Neutrophil (primary cell): ENCODE results near the gene OTOR.

Experiments
- H3K27ac ChIP-seq: fragments of 200-600 bp; sonication (generic); 2 replicates; pipeline ENCODE4 v1.5.1; 2016; ENCODE audit warnings: mild to moderate bottlenecking, moderate library complexity
- H3K27me3 ChIP-seq: fragments of 200-600 bp; sonication (generic); 2 replicates; pipeline ENCODE4 v1.6.0; 2016; ENCODE audit warnings: mild to moderate bottlenecking
- H3K36me3 ChIP-seq: fragments of 200-600 bp; sonication (generic); 2 replicates; pipeline ENCODE4 v1.5.1; 2017
- H3K4me1 ChIP-seq, 2 experiments: fragments of 200-600 bp in 1 of 2; sonication (generic) in 1 of 2; 1 replicate in 1 of 2; 2 replicates in 1 of 2; pipeline versions ENCODE4 v1.5.1 to v1.6.1; 2013 to 2016; ENCODE audit warnings: low read depth in 1 of 2, low read length in 1 of 2, mild to moderate bottlenecking in 1 of 2, moderate library complexity in 1 of 2; ENCODE audit not compliant: control insufficient read depth in 1 of 2, insufficient read depth in 1 of 2
- H3K4me3 ChIP-seq, 2 experiments: fragments of 200-600 bp in 1 of 2; sonication (generic) in 1 of 2; 1 replicate in 1 of 2; 2 replicates in 1 of 2; pipeline ENCODE4 v1.5.1; 2013 to 2016; ENCODE audit warnings: low read depth in 1 of 2, low read length in 1 of 2, mild to moderate bottlenecking in 1 of 2, moderate library complexity in 1 of 2
- H3K9me3 ChIP-seq: fragments of 200-600 bp; sonication (generic); 2 replicates; pipeline ENCODE4 v1.5.1; 2016
- TF ChIP-seq, protein P1 (sequence below): fragments of 200-600 bp; sonication (generic); IDR thresholded peaks from 2 replicates; pipeline ENCODE4 v1.5.1; 2016; ENCODE audit warnings: antibody characterized with exemption

The OTOR gene, protein sequence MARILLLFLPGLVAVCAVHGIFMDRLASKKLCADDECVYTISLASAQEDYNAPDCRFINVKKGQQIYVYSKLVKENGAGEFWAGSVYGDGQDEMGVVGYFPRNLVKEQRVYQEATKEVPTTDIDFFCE

DNA sequence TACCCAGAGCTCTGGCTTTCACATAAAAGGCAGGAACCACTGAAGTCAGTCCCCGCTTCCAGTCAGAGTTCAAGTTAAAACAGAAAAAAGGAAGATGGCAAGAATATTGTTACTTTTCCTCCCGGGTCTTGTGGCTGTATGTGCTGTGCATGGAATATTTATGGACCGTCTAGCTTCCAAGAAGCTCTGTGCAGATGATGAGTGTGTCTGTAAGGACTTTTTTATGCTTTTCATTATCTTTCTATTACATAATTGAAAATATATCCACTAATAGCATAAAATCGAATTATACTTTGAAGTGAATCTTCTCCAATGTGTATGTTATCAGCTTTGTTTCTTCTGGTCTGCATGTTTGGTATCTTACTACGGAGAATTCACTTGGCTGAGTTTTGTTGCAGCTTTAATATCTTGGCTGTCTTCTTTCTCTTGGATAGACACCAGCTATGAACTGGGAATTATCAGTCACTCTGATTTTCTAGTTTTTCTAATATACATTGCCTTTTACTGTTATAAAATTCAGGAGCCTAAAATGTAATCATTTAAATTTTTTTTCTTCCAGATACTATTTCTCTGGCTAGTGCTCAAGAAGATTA lies at the start of gene OTOR:
OTOR (plus strand) TSS at position 51 of the 593 bp plus-strand sequence; CDS start at position 95, 44 bp downstream.
- TF ChIP-seq, protein P1, sequence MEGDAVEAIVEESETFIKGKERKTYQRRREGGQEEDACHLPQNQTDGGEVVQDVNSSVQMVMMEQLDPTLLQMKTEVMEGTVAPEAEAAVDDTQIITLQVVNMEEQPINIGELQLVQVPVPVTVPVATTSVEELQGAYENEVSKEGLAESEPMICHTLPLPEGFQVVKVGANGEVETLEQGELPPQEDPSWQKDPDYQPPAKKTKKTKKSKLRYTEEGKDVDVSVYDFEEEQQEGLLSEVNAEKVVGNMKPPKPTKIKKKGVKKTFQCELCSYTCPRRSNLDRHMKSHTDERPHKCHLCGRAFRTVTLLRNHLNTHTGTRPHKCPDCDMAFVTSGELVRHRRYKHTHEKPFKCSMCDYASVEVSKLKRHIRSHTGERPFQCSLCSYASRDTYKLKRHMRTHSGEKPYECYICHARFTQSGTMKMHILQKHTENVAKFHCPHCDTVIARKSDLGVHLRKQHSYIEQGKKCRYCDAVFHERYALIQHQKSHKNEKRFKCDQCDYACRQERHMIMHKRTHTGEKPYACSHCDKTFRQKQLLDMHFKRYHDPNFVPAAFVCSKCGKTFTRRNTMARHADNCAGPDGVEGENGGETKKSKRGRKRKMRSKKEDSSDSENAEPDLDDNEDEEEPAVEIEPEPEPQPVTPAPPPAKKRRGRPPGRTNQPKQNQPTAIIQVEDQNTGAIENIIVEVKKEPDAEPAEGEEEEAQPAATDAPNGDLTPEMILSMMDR, result no peak
- Histone ChIP-seq H3K36me3 (no peaks in the 10 kb centered on the region), H3K27me3 (peaks cover 62% of the 10 kb centered on the region), H3K4me1 (no peaks in the 10 kb centered on the region), H3K27ac (no peak within 1 kb of the TSS), H3K9me3 (no peaks in the 10 kb centered on the region), H3K4me3 (no peak within 1 kb of the TSS)

DNA sequence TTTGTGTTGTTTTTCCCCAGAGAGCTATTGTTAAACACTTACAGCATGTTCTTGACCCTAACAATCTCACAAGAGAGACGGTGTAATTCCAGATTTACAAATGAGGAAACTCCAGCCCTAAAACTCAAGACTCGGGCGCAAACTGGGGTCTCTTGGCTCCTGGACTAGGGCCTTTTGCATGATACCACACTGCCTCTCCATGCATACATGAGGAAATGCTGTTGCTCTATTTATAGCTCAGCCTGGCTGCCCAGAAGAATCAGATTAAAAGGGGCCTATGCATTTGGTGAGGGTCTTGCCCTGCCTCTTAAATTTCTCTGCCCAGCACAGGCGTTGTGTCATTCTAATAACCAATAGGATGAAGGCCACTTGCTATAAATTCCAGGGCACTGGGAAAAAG lies 48.9 kb upstream of the OTOR start:
- TF ChIP-seq, protein P1, result no peak
- H3K27ac ChIP-seq, result no peak overlapping the region
- no peaks in the 10 kb centered on the region for H3K4me1 ChIP-seq
- peaks cover 3% of the 10 kb centered on the region for H3K27me3 ChIP-seq
- no peaks in the 10 kb centered on the region for H3K9me3 ChIP-seq
- H3K36me3 ChIP-seq, result no peaks in the 10 kb centered on the region
- no peak overlapping the region for H3K4me3 ChIP-seq

DNA sequence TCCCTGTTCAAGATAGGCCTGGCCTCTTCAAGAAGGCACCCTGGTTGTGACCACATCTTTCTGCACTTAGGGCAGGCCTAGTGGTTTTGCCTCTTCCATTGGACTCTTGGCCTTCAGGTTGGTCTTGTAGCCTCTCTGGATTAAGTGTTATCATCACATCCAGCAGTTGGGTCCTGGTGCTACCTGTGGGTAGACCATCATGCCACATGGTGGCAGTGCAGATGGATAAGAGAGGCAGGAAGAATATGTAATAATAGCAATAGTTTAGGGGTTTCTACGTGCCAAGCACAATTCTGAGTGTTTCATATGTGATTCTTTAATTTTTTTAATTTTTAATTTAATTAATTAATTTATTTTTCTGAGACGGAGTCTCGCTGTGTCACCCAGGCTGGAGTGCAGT lies 46.9 kb upstream of the OTOR start:
- H3K4me3 ChIP-seq, result no peak overlapping the region
- TF ChIP-seq, protein P1, result no peak
- no peak overlapping the region for H3K27ac ChIP-seq
- no peaks in the 10 kb centered on the region for H3K4me1 ChIP-seq
- H3K36me3 ChIP-seq, result no peaks in the 10 kb centered on the region
- no peaks in the 10 kb centered on the region for H3K9me3 ChIP-seq
- H3K27me3 ChIP-seq, result no peaks in the 10 kb centered on the region

DNA sequence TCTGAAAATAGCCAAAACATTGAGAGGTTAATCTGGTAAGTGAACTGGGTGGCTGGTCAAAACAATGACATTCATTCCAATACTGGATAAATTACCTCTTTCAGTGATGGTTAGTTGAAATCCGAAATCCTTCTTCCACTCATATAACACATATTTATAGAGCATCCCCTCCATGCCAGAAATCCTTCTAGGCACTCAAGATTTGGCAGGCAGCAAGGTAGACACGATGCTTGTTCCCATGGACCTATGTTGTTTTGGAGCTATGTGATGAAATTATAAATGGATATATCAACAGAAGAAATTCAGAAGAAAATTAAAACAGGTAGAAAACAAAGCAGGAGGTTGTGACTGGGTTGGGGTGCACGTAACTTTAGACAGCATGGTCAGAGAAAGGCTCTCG lies 44.6 kb upstream of the OTOR start:
- TF ChIP-seq, protein P1, result no peak
- H3K36me3 ChIP-seq, result no peaks in the 10 kb centered on the region

DNA sequence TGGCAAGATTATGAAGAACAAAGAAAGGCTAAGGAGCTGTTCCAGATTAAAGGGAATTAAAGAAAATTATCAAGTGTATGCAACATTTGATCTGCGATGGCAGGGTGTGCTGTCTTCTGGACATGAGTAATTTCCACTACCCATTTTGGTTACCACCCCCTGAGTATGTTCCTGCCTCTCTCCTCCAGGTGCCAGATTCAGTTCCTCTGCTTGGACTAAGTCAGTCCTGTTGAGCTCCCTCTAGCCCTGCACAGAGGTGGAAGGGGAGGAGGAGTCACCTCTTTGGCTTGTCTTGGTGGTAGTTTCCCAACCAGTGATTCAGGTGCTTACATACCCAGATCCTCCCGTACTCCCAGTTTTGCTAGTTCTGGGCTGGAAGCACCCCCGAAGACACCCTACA lies 40.5 kb upstream of the OTOR start:
- Histone ChIP-seq H3K27ac (no peak overlapping the region), H3K27me3 (no peaks in the 10 kb centered on the region), H3K4me1 (peaks cover 6 to 12% of the 10 kb centered on the region in 2 experiments), H3K4me3 (no peak overlapping the region), H3K9me3 (no peaks in the 10 kb centered on the region), H3K36me3 (no peaks in the 10 kb centered on the region)
- TF ChIP-seq, protein P1, result no peak

More for the DNA sequence above, 44.6 kb upstream of the OTOR start:
- H3K9me3 ChIP-seq, result no peaks in the 10 kb centered on the region
- no peak overlapping the region for H3K27ac ChIP-seq
- H3K4me3 ChIP-seq, result no peak overlapping the region
- H3K4me1 ChIP-seq, result no peaks in the 10 kb centered on the region
- H3K27me3 ChIP-seq, result no peaks in the 10 kb centered on the region
